HEK293 (cell line): ENCODE results near the gene DYNLT2B.

Source experiments
- CTCF ChIP-seq: fragments of 450-650 bp; formaldehyde crosslinking; IDR thresholded peaks from 2 replicates; pipeline ENCODE4 v1.5.1; 2016; ENCODE audit warnings: missing biosample characterization, missing genetic modification characterization
- KLF1 ChIP-seq: fragments of 450-650 bp; formaldehyde crosslinking; IDR thresholded peaks from 2 replicates; pipeline ENCODE4 v1.5.1; 2016; ENCODE audit warnings: missing biosample characterization, missing genetic modification characterization
- KLF10 ChIP-seq: fragments of 450-650 bp; IDR thresholded peaks from 2 replicates; pipeline ENCODE4 v1.5.1; 2018; ENCODE audit warnings: missing biosample characterization, mild to moderate bottlenecking, missing genetic modification characterization
- MYNN ChIP-seq: fragments of 450-650 bp; formaldehyde crosslinking; IDR thresholded peaks from 2 replicates; pipeline ENCODE4 v1.5.1; 2016; ENCODE audit warnings: missing biosample characterization, missing genetic modification characterization, borderline replicate concordance
- TCF7L2 ChIP-seq: IDR thresholded peaks from 2 replicates; pipeline ENCODE4 v1.6.1; 2011; ENCODE audit warnings: low read depth, mild to moderate bottlenecking, inconsistent platforms, low read length, moderate library complexity, borderline replicate concordance
- TSHZ1 ChIP-seq: fragments of 450-650 bp; formaldehyde crosslinking; IDR thresholded peaks from 2 replicates; pipeline ENCODE4 v1.5.1; 2016; ENCODE audit warnings: missing biosample characterization, missing genetic modification characterization, borderline replicate concordance
- ZBTB44 ChIP-seq: fragments of 450-650 bp; IDR thresholded peaks from 2 replicates; pipeline ENCODE4 v1.5.1; 2018; ENCODE audit warnings: missing biosample characterization, mild to moderate bottlenecking, missing genetic modification characterization
- ZNF157 ChIP-seq: fragments of 450-650 bp; formaldehyde crosslinking; IDR thresholded peaks from 2 replicates; pipeline ENCODE4 v1.5.1; 2016; ENCODE audit warnings: missing biosample characterization, missing genetic modification characterization
- ZNF555 ChIP-seq: fragments of 450-650 bp; formaldehyde crosslinking; conservative IDR thresholded peaks from 2 replicates; pipeline ENCODE4 v1.5.1; 2017; ENCODE audit warnings: missing biosample characterization, mild to moderate bottlenecking, missing genetic modification characterization, inconsistent platforms
- ZNF639 ChIP-seq: fragments of 450-650 bp; formaldehyde crosslinking; IDR thresholded peaks from 2 replicates; pipeline ENCODE4 v1.5.1; 2016; ENCODE audit warnings: missing biosample characterization, missing genetic modification characterization
- ZNF704 ChIP-seq: fragments of 450-650 bp; formaldehyde crosslinking; IDR thresholded peaks from 2 replicates; pipeline ENCODE4 v1.5.1; 2016; ENCODE audit warnings: missing biosample characterization, missing genetic modification characterization
- TF ChIP-seq, protein P1 (sequence below): fragments of 450-650 bp; formaldehyde crosslinking; IDR thresholded peaks from 2 replicates; pipeline ENCODE4 v1.5.1; 2016; ENCODE audit warnings: missing biosample characterization, missing genetic modification characterization

GRCh38 chr3:196315821-196316220 is 2.2 kb downstream of the DYNLT2B start:
- TF ChIP-seq CTCF (no peak), KLF1 (tag by site-specific recombination) (no peak), ZNF157 (tag by site-specific recombination) (no peak), KLF10 (tag by site-specific recombination) (no peak), ZNF639 (tag by site-specific recombination) (no peak), TCF7L2 (no peak), ZBTB44 (tag by site-specific recombination) (no peak), TSHZ1 (no peak), ZNF555 (tag by site-specific recombination) (no peak), MYNN (tag by site-specific recombination) (no peak), ZNF704 (tag by site-specific recombination) (no peak)
- TF ChIP-seq, protein P1, sequence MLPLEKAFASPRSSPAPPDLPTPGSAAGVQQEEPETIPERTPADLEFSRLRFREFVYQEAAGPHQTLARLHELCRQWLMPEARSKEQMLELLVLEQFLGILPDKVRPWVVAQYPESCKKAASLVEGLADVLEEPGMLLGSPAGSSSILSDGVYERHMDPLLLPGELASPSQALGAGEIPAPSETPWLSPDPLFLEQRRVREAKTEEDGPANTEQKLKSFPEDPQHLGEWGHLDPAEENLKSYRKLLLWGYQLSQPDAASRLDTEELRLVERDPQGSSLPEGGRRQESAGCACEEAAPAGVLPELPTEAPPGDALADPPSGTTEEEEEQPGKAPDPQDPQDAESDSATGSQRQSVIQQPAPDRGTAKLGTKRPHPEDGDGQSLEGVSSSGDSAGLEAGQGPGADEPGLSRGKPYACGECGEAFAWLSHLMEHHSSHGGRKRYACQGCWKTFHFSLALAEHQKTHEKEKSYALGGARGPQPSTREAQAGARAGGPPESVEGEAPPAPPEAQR (tag by site-specific recombination), result no peak
